ENCODE measurements around the gene STRBP.

STRBP gene

GRCh38 chr9:123099042-123099441 is 169.3 kb downstream of the STRBP start:
- no peaks in the 10 kb centered on the region for H3K36me3 ChIP-seq (ENCODE audit: control insufficient read depth, insufficient read depth, low read length)
- H3K9ac ChIP-seq (ENCODE audit: low read length) = no peak overlapping the region
- no peaks in the 10 kb centered on the region for H3K27me3 ChIP-seq (ENCODE audit: control insufficient read depth, insufficient read depth, low read length)
- H3K9me3 ChIP-seq (ENCODE audit: control insufficient read depth, low read length) = no peaks in the 10 kb centered on the region
- no peak overlapping the region for H3K4me3 ChIP-seq (ENCODE audit: low read length)
- no peaks in the 10 kb centered on the region for H3K4me1 ChIP-seq (ENCODE audit: control insufficient read depth, insufficient read depth, low read length)

DNA sequence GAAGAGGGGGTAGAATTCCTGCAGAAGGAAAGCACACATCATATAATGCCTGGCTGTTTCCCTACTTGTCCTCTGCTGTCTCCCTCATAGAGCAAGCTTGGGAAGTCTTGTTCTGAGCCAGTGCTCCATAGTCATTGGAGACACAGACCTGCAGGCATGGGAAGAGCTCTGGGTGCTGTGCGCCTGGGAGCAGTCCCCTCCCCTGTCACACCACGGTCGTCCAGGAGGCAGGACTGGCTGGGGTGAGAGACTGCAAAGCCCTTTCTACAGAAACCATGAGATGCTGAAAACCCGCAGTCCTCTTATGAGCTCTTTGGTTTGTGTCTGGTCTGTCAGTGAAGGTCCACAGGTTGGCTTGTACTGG is 170.3 kb downstream of the STRBP start:
- Histone ChIP-seq H3K9ac (ENCODE audit: low read length) (no peak overlapping the region), H3K36me3 (ENCODE audit: control insufficient read depth, insufficient read depth, low read length) (no peaks in the 10 kb centered on the region), H3K9me3 (ENCODE audit: control insufficient read depth, low read length) (no peaks in the 10 kb centered on the region), H3K27me3 (ENCODE audit: control insufficient read depth, insufficient read depth, low read length) (no peaks in the 10 kb centered on the region), H3K4me1 (ENCODE audit: control insufficient read depth, insufficient read depth, low read length) (no peaks in the 10 kb centered on the region), H3K4me3 (ENCODE audit: low read length) (no peak overlapping the region)

GRCh38 chr9:123097430-123098095 is 170.8 kb downstream of the STRBP start:
- Histone ChIP-seq H3K27me3 (ENCODE audit: control insufficient read depth, insufficient read depth, low read length) (no peaks in the 10 kb centered on the region), H3K36me3 (ENCODE audit: control insufficient read depth, insufficient read depth, low read length) (no peaks in the 10 kb centered on the region), H3K4me3 (ENCODE audit: low read length) (no peak overlapping the region), H3K9ac (ENCODE audit: low read length) (no peak overlapping the region), H3K9me3 (ENCODE audit: control insufficient read depth, low read length) (no peaks in the 10 kb centered on the region), H3K4me1 (ENCODE audit: control insufficient read depth, insufficient read depth, low read length) (no peaks in the 10 kb centered on the region)

GRCh38 chr9:123096987-123097386 is 171.4 kb downstream of the STRBP start:
- Histone ChIP-seq H3K36me3 (ENCODE audit: control insufficient read depth, insufficient read depth, low read length) (no peaks in the 10 kb centered on the region), H3K4me1 (ENCODE audit: control insufficient read depth, insufficient read depth, low read length) (no peaks in the 10 kb centered on the region), H3K9me3 (ENCODE audit: control insufficient read depth, low read length) (no peaks in the 10 kb centered on the region), H3K4me3 (ENCODE audit: low read length) (no peak overlapping the region), H3K9ac (ENCODE audit: low read length) (no peak overlapping the region), H3K27me3 (ENCODE audit: control insufficient read depth, insufficient read depth, low read length) (no peaks in the 10 kb centered on the region)

DNA sequence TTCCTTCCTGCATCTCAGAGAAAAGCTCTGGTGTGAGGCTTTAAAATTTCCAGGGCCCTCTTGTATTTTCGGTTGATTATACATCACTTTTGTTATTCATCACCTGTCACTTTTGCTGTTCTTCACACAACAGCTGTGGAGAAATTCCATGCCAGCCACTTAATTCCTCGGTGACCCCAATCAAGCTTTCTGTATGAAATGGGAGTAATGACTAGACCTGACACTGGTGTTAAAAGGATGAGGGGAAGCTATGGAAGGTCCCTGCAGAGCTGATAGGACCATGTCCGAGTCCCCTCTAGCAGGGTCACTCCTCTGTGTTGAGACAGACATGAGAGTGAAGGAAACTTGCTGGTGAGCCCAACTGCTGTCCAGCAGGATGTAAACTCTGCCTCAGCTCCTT is 175.2 kb downstream of the STRBP start:
- no peaks in the 10 kb centered on the region for H3K9me3 ChIP-seq (ENCODE audit: control insufficient read depth, low read length)
- H3K27me3 ChIP-seq (ENCODE audit: control insufficient read depth, insufficient read depth, low read length) = no peaks in the 10 kb centered on the region
- H3K9ac ChIP-seq (ENCODE audit: low read length) = no peak overlapping the region
- H3K36me3 ChIP-seq (ENCODE audit: control insufficient read depth, insufficient read depth, low read length) = no peaks in the 10 kb centered on the region
- no peak overlapping the region for H3K4me3 ChIP-seq (ENCODE audit: low read length)
- H3K4me1 ChIP-seq (ENCODE audit: control insufficient read depth, insufficient read depth, low read length) = no peaks in the 10 kb centered on the region

DNA sequence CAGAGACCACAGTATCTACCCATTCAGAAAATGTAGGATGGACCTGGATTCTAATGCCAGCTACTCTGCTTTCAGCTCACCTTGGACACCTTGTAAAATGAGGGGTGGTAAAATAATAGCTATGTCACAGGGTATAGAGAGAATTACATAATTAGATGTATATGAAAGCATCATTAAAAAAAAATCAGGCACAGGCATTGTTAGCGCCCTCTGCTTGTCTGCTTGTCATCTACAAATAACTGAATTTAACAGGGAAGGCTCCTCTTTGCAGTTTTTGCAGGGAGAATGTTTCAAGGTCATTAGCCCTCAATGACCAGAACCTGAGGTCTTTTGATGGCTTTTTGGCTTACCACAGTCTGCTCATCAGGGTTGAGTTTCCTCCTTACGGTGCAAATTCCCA is 176.9 kb downstream of the STRBP start:
- no peaks in the 10 kb centered on the region for H3K36me3 ChIP-seq (ENCODE audit: control insufficient read depth, insufficient read depth, low read length)
- no peaks in the 10 kb centered on the region for H3K27me3 ChIP-seq (ENCODE audit: control insufficient read depth, insufficient read depth, low read length)
- H3K9ac ChIP-seq (ENCODE audit: low read length) = no peak overlapping the region
- H3K4me1 ChIP-seq (ENCODE audit: control insufficient read depth, insufficient read depth, low read length) = no peaks in the 10 kb centered on the region
- no peaks in the 10 kb centered on the region for H3K9me3 ChIP-seq (ENCODE audit: control insufficient read depth, low read length)
- no peak overlapping the region for H3K4me3 ChIP-seq (ENCODE audit: low read length)

DNA sequence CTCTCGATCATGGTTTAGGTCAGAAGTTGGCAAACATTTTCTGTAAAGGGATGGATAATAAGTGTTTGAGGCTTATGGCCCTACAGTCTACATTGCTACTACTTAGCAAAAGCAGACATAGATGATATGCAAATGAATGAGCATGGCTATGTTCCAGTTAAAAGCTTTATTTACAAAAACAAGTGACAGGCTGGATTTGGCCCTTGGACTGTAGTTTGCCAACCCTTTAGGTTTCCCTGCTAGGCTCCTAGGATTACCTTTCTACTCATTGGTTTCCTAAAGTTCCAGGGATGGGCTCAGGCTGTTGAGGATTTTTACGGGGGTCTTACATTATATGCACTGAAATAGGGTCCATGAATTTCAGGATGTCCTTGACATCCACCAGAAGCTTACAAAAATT is 177.4 kb downstream of the STRBP start:
- no peak overlapping the region for H3K4me3 ChIP-seq (ENCODE audit: low read length)
- no peaks in the 10 kb centered on the region for H3K27me3 ChIP-seq (ENCODE audit: control insufficient read depth, insufficient read depth, low read length)
- H3K36me3 ChIP-seq (ENCODE audit: control insufficient read depth, insufficient read depth, low read length) = no peaks in the 10 kb centered on the region

GRCh38 chr9:123090198-123090896 is 178.0 kb downstream of the STRBP start:
- H3K36me3 ChIP-seq (ENCODE audit: control insufficient read depth, insufficient read depth, low read length) = no peaks in the 10 kb centered on the region
- H3K27me3 ChIP-seq (ENCODE audit: control insufficient read depth, insufficient read depth, low read length) = no peaks in the 10 kb centered on the region

More for the DNA sequence above, 177.4 kb downstream of the STRBP start:
- Histone ChIP-seq H3K4me1 (ENCODE audit: control insufficient read depth, insufficient read depth, low read length) (no peaks in the 10 kb centered on the region), H3K9me3 (ENCODE audit: control insufficient read depth, low read length) (no peaks in the 10 kb centered on the region), H3K9ac (ENCODE audit: low read length) (no peak overlapping the region)

GRCh38 chr9:123089790-123090189 is 178.6 kb downstream of the STRBP start:
- Histone ChIP-seq H3K4me1 (ENCODE audit: control insufficient read depth, insufficient read depth, low read length) (no peaks in the 10 kb centered on the region), H3K27me3 (ENCODE audit: control insufficient read depth, insufficient read depth, low read length) (no peaks in the 10 kb centered on the region), H3K36me3 (ENCODE audit: control insufficient read depth, insufficient read depth, low read length) (no peaks in the 10 kb centered on the region), H3K9me3 (ENCODE audit: control insufficient read depth, low read length) (no peaks in the 10 kb centered on the region), H3K9ac (ENCODE audit: low read length) (no peak overlapping the region), H3K4me3 (ENCODE audit: low read length) (no peak overlapping the region)

More at GRCh38 chr9:123090198-123090896, 178.0 kb downstream of the STRBP start:
- Histone ChIP-seq H3K4me1 (ENCODE audit: control insufficient read depth, insufficient read depth, low read length) (no peaks in the 10 kb centered on the region), H3K9me3 (ENCODE audit: control insufficient read depth, low read length) (no peaks in the 10 kb centered on the region), H3K9ac (ENCODE audit: low read length) (no peak overlapping the region), H3K4me3 (ENCODE audit: low read length) (no peak overlapping the region)

DNA sequence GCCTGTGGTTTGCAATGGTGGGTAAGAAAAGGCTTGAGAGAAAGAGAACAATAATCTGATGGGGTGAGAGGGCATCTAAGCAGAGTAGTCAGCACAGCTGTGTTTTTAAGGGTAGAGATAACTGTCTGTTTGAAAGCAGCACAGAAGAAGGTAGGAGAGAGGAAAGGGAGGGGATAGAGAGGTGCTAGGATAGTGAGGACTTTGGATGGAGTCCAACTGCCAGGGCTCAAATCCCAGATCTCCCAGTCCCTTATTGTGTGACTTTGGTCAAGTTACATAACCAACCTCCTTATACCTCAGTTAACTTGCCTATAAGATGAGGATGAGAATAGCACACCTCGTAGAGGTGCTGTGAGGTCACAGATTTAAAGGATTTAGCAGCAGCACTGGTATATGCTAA is 179.3 kb downstream of the STRBP start:
- H3K4me1 ChIP-seq (ENCODE audit: control insufficient read depth, insufficient read depth, low read length) = no peaks in the 10 kb centered on the region
- no peak overlapping the region for H3K4me3 ChIP-seq (ENCODE audit: low read length)
- H3K9me3 ChIP-seq (ENCODE audit: control insufficient read depth, low read length) = no peaks in the 10 kb centered on the region
- H3K27me3 ChIP-seq (ENCODE audit: control insufficient read depth, insufficient read depth, low read length) = no peaks in the 10 kb centered on the region
- no peak overlapping the region for H3K9ac ChIP-seq (ENCODE audit: low read length)
- H3K36me3 ChIP-seq (ENCODE audit: control insufficient read depth, insufficient read depth, low read length) = no peaks in the 10 kb centered on the region

GRCh38 chr9:123087359-123087888 is 181.0 kb downstream of the STRBP start:
- no peaks in the 10 kb centered on the region for H3K4me1 ChIP-seq (ENCODE audit: control insufficient read depth, insufficient read depth, low read length)
- no peak overlapping the region for H3K9ac ChIP-seq (ENCODE audit: low read length)
- no peak overlapping the region for H3K4me3 ChIP-seq (ENCODE audit: low read length)
- no peaks in the 10 kb centered on the region for H3K27me3 ChIP-seq (ENCODE audit: control insufficient read depth, insufficient read depth, low read length)
- H3K9me3 ChIP-seq (ENCODE audit: control insufficient read depth, low read length) = no peaks in the 10 kb centered on the region
- H3K36me3 ChIP-seq (ENCODE audit: control insufficient read depth, insufficient read depth, low read length) = no peaks in the 10 kb centered on the region

GRCh38 chr9:123085916-123086315 is 182.5 kb downstream of the STRBP start:
- Histone ChIP-seq H3K9me3 (ENCODE audit: control insufficient read depth, low read length) (no peaks in the 10 kb centered on the region), H3K4me1 (ENCODE audit: control insufficient read depth, insufficient read depth, low read length) (no peaks in the 10 kb centered on the region), H3K27me3 (ENCODE audit: control insufficient read depth, insufficient read depth, low read length) (no peaks in the 10 kb centered on the region), H3K9ac (ENCODE audit: low read length) (no peak overlapping the region), H3K36me3 (ENCODE audit: control insufficient read depth, insufficient read depth, low read length) (no peaks in the 10 kb centered on the region), H3K4me3 (ENCODE audit: low read length) (no peak overlapping the region)

Measured in mucosa of stomach (tissue), 1 donor.